Kasumi-1 (cell line): ENCODE measurements around the gene CAMKMT.

ENCODE experiments used
- DNase-seq, 2 experiments: peaks; one replicate each; lab custom pipeline; 2025; lab: John Stamatoyannopoulos, UW

Gene CAMKMT

DNA sequence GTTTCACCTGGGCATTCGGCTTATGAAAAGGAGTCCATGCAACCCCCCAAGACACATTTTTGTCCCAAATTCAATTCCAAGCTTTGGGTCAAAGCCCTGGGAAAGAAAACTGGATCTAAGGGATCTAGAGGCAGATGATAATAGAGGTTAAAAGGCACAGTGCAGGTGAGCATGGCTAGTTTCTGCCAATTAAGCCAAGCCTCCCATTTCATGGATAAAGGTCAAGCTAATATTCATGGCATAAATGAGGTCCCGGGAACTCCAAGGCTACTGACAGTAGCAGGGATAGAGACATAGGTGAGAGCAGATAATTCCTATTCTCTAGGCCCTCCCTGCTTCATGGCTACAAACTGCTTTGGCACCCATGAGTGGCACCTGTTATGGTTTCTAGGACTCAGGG is 83.1 kb downstream of the CAMKMT start:
- no peak for DNase-seq

DNA sequence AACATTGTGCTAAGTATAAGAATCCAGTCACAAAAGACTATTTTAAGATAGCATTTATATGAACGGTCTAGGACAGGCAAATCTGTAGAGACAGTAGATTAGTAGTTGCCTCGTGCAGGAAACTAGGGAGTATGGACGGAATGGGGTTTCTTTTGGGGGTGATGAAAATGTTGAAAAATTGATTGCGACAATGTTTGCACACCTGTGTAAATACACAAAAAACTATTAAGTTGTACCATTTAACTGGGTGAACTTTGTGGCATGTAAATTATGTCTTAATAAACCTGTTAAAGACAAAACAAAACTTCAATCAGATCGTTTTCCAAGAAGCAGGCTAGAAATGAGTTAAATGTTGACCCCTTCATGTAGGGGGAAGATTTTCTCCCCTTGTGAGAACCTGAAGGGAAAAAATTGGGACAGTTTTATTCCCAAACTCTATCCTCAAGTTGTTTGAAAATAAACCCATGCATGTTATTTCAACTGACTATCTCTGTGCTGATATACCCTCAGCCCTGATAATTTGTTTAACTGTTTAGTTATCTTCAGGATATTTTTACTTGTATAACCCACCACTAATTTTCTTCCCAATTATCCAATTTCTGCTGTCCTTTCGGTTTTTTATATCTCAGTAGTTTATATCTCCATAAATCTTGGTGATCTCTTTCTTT is 87.2 kb downstream of the CAMKMT start:
- no peak for DNase-seq

DNA sequence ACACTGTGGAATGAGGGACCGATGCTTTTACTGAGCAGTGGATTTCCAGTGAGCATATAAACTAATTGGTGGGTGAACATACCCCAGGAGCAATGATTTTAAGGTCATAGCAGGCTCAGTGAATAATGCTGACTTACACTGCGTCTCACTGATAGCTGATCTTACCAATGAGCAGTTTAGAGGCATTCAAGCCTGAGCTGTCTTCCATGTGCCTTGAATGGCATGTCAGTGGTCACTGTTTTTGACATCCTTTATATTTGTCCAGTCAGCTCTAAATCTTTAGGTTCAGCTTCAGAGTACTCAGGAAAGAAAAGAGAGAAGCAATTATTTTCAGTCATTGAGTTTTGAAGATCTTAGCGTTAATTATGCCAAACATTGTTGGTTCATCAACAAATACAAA is 88.3 kb downstream of the CAMKMT start:
- DNase-seq = no peak

DNA sequence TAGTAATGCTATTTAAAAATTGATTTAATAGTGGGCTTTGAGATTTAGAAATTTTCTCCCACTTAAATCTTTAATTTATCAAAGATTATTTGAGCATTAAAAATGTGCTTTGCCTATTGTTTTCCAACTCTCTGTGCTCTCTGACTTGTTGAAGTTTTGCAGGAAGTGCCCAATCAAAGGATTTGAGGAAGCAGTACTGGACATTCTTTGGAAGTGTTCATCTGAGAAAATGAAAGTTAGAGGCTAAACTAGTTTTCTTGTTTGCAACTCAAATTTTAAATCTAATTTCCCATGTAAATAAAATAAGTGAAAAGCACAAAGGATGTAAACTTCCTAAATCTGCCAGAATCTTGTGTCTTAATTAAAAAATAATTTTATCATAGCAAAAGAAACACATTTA is 89.1 kb downstream of the CAMKMT start:
- no peak for DNase-seq

DNA sequence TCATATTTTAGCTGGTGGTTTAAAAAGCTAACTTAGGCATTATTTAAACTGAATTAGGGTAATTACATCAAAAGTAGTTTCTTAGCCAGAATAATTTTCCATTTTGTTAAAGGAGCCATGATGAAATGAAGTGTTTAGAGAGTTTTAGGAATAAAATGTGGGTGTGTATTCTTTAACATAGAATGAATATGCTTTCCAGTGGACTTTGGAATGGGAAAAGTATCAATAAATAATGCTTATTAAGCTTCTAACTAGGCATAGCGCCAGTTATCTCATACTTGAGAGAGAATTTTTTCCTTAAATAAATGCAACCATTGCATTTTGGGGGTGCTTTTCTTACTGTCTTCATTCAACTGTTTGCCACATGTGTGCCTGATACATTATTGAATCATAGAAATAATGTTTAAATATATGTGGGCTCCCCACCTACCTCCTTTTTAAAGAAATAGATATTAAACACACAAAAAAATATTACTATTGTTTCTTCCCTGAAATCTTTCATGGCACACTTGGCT is 90.4 kb downstream of the CAMKMT start:
- no peak for DNase-seq

DNA sequence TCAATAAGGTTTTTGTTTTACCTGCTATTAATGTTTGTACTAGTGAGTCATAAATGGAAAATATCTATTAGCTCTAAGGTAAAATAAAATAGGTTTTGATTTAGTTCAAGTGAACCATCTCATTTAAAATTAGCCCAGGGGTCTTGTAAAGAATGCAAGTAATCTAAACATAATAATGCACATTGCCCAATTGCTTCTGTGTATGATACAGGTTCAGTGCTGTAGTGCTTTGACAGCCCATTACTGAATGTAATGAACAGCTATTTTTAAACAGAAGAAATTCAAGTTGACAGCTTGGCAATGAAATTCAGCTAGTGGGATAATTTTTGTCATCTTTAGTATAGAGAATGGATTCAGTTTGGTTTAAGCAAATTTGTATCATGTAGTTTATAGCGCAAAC is 91.5 kb downstream of the CAMKMT start:
- DNase-seq = no peak

DNA sequence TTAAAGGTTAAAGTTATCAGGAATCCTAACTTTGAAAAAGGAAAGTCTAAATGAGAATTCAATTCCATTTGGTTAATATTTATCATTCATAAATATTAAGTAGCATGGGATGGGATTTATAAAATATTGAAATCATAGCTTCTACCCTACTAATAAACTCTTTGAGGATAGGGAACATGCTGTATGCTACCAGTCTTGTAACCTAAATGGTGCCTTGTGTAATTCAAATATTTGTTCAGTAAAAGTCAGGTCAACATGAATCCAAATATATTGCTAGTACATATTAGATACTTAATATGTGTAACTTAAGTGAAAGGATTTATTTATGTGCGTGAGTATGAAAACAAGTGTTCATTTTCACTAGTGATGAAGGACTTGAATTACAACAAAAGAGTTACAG is 94.1 kb downstream of the CAMKMT start:
- DNase-seq = no peak

DNA sequence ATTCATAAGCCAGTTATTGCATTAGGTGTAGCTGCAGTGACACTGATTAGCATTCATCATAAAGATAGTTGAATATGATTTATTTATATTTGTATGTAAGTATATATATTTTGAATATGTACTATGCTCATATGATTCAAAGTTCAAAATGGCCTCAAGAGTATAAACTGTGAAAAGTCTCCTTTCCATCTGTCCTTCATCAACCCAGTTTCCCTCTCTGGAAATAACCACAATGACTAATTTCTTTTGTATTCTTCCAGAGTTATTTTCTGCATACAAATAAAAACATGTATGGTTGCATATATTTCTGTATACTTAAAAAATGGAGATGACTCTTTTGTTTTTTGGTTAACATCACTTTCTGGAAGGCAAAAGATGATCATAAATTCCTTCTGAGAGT is 95.2 kb downstream of the CAMKMT start:
- DNase-seq = no peak

DNA sequence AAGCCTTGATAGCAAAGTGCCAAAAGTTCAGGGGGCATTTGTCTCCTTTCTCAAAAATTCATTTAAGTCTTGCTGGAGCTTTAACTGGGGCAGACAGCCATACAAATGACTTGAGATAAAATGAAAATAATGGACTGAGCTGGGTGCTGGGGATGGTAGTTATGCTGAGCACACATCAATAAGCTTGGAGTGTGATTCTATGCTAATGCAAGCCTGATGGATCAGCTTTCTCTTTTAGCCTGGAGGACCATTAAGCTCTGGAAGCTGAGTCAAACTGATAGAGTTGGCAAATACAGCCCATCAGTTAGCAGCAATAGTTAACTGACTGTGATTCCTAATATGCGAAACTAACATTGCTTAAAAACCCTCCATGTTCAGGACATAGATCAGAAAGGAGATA is 98.0 kb downstream of the CAMKMT start:
- no peak for DNase-seq

DNA sequence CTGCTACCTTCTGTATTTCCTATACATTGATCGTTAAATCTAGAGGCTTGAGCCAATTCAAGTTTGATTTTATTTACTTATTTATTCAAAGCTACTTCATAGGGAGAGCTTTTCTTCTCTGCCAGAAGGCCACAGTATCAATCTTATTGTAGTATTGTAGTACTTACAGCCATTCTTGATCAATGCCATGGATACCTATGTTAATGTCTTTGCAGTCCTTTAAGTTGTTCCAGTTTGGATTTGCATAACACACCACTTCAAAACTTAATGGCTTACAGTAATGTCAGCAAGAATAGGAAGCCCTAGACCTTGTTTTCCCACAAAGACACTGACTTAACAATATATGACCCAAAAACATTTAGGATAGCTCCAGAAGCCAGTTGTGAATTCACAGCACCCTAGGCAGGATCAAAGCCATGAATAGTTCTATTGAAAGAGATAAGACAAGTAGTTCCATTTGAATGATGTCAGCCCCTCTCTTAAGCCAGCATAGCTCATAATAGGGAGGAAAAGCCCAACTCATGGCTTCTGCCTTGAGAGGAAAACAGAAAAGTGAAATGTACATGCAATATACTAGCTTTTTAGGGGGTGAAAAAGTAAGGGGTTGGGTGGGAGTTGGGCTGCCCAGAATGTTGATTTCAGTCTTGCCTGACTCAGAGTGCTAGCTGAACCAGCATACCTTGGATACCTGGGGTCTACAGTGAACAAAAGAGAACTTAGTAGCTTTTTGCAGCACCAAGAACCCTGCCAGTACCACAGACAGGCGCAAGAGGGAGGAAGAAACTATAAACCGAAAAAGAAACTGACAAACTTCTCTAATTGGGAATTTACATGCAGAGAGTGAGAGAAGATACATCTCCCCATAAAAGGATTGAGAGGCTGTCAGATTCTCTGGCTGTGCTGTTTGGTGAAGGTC is 101.4 kb downstream of the CAMKMT start:
- no peak for DNase-seq

DNA sequence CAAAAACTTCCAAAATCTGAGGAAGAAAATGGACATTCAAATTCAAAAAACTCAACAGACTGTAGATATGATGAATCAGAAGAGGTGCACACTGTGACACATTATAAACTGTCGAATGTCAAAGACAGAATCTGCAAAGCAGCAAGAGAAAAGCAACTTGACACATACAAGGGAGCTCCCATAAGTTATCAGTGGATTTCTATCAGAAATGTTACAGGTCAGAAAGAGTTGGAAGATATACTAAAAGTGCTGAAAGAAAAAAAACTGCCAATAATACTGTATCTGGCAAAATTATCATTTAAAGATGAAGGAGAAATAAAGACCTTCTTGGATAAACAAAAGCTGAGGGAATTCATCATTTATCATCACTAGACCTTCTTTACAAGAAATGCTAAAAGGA is 102.7 kb downstream of the CAMKMT start:
- DNase-seq = no peak

DNA sequence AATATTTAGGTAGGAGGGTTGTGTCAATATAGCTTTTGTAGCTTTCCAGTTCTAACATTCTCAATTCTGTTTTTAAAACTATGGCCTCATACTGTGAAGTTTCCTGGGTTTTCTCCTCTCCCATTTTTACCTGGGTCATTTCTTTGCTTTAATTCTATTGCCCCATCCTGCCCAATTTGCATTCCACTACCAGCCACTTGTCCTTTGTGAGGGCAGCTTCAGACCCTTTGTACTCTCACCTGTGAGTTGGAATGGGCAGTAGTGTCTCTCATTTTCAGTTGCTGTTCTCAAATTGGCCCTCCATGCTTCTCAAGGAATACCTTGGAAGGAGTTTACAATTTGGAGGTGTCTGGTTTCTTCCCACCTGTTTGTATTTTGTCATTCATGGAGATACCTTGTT is 108.4 kb downstream of the CAMKMT start:
- DNase-seq = no peak

DNA sequence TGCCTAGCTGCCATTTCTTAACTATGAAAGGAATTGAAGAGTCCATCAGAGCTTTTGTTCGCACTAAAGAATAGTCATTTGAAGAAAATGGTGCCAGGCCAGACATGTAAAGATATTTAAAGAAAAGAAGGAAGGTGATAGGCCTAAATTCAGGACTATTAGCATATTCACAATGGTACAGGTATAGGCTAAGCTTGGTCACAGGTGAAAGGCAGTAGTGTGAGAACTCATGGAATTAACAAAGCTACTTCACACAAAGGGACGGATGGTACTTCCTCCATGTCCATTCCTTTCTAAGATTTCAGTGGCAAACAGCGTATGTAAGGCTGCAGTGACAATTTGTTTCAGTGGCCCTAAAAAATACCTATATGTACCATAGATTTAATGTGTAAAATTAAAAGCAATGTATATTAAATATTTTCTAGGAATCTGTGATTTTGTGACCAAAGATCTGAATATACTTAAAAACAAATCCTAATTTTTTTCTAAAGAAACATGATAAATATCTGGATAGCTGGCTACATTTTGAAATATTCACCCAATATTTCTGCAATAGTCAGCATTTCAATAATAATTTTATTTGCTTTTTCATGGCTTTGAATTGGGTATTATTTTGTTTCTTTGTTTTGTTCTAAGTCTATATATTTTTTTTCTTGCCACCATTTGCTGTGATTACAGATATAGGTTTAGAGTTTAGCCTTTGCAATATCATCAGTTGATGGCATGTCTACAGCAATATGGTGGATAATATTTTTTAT is 116.1 kb downstream of the CAMKMT start:
- DNase-seq = no peak

DNA sequence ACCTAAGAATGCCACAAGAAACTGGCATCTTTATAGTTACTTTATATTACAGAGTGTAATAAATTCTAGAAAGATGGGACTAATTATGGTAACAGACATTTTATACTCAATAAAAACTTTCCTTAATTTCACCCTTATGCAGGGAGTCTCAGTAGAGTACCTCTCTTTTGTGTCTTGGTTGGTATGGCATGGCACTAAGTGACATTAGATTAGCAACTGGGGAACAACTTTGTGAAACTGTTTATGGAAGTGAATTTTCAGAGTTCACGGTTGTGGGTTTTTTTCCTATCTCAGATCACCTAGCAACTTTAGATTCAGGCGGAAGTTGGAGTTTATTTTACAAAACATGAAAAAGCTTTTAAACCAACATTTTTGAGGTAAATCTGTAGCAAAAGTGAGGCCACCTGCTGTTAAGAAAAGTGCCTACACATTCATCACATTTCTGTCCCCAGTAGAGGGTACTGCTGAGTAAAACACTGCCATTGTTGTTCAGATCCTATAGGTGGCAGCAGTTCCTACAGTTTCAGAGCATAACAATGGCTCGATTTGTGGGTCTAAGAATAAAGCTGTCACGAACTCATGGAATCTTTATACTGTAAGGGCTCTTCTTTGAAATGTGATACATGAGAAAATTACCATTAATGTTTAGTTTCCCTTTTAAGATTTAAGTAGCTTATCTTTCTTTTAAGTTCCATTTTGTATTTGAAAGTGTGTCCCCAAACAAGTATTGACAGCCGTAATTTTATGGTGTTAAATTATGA is 117.6 kb downstream of the CAMKMT start:
- DNase-seq = peak; percentile 92 to 95

DNA sequence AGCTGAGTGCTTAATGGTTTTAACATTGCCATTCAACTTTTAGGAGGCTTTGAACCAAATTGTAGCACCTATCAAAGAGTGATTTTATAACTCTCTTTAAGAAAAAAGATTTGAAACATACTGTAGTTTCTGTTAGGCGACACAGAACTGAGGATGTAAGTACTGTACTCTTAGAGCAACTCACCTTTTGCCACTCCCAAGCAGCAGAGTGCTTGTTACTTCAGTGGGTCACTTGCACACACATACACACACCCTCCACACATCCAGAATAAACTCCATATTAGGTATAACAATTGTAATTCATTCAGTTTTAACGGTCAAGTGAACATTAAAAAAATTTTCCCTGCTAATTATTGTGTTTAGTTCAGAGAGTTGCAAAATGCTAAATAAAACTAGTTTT is 118.3 kb downstream of the CAMKMT start:
- DNase-seq = no peak

DNA sequence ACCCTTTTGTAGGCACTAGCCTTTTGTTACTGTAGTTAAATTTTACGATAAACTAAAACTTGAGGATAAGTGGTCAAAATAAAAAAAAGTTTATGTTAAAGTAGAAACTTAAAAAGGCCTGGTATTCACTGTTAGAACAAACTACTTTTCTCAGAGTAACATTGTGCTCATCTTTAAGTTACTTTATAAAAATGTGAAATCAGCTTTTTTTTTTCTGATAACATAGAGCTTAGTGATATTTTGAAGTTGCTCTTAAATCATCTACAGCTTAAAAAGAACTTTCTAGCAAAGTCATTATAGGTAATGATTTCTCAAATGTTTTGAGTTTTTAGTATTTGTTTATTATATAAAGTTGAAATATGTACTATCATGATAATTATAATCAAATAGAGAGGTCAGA is 125.3 kb downstream of the CAMKMT start:
- no peak for DNase-seq

DNA sequence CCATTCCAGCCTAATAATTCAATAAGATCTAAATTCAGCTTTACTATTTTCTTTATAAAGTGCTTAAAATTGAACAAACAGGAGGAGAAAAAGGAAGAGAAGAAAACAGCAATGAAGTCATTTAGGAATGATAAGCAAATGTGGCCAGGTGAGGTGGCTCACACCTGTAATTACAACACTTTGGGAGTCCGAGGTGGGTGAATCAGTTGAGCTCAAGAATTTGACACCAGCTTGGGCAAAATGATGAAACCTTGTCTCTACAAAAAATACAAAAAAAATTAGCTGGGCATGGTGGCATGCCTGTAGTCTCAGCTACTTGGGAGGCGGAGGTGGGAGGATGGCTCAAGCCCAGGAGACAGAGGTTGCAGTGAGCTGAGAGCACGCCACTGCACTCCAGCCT is 129.0 kb downstream of the CAMKMT start:
- DNase-seq = no peak

DNA sequence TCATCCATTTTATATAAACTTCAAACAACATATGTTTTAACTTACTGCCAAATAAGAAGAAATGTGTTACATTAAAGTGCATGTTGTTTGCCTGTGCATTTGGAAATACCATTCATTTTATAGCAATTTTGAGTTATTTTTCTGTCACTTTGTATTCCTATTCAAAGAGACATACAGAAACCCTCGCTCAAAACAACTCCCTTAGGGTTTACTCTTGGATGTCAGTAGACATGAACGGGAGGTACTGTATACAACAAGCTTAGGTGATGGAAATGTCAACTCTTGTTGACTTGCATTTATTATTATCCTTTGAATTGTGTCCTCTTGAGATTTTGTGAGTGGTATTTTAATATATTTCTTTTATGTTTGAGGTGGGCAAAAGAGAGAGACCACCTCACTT is 132.3 kb downstream of the CAMKMT start:
- DNase-seq = no peak

DNA sequence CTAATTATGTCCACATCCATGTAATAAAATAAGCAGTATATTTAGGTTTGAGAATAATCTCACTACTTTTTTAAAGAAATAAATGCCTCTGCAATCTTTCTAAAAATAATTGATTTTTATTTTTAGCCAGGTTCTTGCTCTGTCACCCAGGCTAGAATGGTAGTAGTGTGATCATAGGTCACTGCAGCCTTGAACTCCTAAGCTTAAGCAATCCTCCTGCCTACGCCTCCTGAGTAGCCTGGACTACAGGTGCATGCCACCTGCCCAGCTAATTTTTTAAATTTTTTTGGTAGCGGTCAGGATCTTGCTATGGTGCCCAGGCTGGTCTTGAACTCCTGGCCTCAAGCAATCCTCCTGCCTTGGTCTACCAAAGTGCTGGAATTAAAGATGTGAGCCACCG is 133.3 kb downstream of the CAMKMT start:
- DNase-seq = no peak

DNA sequence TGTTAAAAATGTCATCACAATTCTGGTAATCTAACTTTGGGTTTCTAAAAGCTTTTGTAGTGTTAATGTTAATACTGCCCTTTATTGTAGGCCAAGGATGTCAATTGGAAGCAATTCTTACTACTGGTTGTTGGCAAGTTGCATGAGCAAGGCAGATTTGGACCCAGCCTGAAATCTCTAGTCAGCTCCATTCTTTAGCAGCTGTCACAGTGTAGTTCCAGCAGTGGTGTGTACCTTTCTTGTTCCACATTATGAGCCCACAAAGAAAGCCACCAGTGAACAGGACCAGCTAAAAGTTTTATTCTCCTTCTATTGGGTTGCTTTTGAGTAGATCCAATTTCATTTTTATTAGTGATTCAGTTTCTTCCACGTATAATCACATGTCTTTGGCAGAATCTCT is 133.8 kb downstream of the CAMKMT start:
- no peak for DNase-seq

DNA sequence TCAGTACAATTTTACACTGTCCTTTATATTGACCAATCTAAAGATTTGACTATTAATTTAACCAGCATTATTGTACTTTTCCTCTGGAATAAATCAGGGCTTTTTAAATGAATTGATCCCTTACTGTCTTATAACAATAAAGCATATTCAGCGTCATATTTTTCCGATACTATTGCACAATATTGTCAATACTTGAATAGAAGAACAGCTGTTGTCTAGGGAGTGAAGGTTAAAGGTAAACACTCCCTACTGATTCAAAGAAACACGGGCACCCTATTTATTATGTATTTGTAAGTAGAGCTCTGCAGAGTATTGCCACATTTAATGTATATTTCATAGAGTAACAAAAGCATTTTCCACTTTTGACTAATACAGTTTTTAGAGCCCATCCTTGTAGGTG is 134.4 kb downstream of the CAMKMT start:
- no peak for DNase-seq

DNA sequence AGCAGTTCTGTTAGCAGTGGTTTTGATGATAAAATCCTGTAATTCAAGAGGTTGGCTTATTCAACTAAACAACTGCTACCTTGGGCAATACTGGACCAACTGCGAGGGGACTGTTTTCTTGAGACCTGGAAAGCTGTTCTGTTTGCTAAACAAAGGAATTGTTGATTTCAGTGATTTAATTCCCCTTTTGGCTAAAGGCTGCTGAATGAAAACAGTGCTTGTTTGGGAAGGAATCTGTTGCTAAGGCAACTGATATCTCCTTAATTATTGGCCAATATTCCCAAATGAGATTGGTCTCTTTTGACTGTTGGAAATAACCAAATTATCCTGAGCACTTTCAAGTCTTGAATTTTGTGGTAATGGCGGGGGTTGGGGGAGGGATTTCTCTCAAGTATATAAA is 136.8 kb downstream of the CAMKMT start:
- DNase-seq = no peak
